GF-D8 (cell line): ENCODE measurements around the gene MYOF.
"Not testable (repeated sequence)": the region's sequence is repeated elsewhere in the genome, so short reads cannot be mapped to it uniquely, and the experiment has no call there.

Experiments used
- DNase-seq: peaks from one replicate; lab custom pipeline; 2025; lab: John Stamatoyannopoulos, UW

MYOF gene

GRCh38 chr10:93454146-93454545 lies 28.0 kb downstream of the MYOF start:
- DNase-seq, result no peak

- no peak for DNase-seq
Observed at GRCh38 chr10:93452143-93452542, 30.0 kb downstream of the MYOF start.

GRCh38 chr10:93451244-93451947 lies 30.7 kb downstream of the MYOF start:
- DNase-seq, result no peak

- no peak for DNase-seq
Observed at GRCh38 chr10:93447970-93448369, 34.2 kb downstream of the MYOF start.

- DNase-seq, result no peak
Observed at GRCh38 chr10:93447019-93447418, 35.1 kb downstream of the MYOF start.

- DNase-seq, result no peak
Observed at GRCh38 chr10:93445978-93446720, 36.0 kb downstream of the MYOF start.

- no peak for DNase-seq
Observed at GRCh38 chr10:93445097-93445960, 36.8 kb downstream of the MYOF start.

GRCh38 chr10:93443481-93443880 lies 38.7 kb downstream of the MYOF start:
- no peak for DNase-seq

GRCh38 chr10:93442721-93443120 lies 39.4 kb downstream of the MYOF start:
- DNase-seq, result not testable (repeated sequence)

GRCh38 chr10:93440591-93441091 lies 41.5 kb downstream of the MYOF start:
- no peak for DNase-seq

GRCh38 chr10:93438613-93439253 lies 43.4 kb downstream of the MYOF start:
- DNase-seq, result no peak

- DNase-seq, result no peak
Observed at GRCh38 chr10:93437946-93438612, 44.1 kb downstream of the MYOF start.

- DNase-seq, result no peak
Observed at GRCh38 chr10:93437086-93437945, 44.8 kb downstream of the MYOF start.

- no peak for DNase-seq
Observed at GRCh38 chr10:93436591-93437085, 45.5 kb downstream of the MYOF start.

GRCh38 chr10:93435621-93436397 lies 46.3 kb downstream of the MYOF start:
- no peak for DNase-seq

- no peak for DNase-seq
Observed at GRCh38 chr10:93434991-93435491, 47.1 kb downstream of the MYOF start.

GRCh38 chr10:93431361-93431760 lies 50.8 kb downstream of the MYOF start:
- DNase-seq, result no peak

GRCh38 chr10:93425861-93426260 lies 56.3 kb downstream of the MYOF start:
- DNase-seq, result no peak

GRCh38 chr10:93422118-93422517 lies 60.0 kb downstream of the MYOF start:
- no peak for DNase-seq
